ENCODE measurements around the gene ZNF410.

ZNF410 gene

DNA sequence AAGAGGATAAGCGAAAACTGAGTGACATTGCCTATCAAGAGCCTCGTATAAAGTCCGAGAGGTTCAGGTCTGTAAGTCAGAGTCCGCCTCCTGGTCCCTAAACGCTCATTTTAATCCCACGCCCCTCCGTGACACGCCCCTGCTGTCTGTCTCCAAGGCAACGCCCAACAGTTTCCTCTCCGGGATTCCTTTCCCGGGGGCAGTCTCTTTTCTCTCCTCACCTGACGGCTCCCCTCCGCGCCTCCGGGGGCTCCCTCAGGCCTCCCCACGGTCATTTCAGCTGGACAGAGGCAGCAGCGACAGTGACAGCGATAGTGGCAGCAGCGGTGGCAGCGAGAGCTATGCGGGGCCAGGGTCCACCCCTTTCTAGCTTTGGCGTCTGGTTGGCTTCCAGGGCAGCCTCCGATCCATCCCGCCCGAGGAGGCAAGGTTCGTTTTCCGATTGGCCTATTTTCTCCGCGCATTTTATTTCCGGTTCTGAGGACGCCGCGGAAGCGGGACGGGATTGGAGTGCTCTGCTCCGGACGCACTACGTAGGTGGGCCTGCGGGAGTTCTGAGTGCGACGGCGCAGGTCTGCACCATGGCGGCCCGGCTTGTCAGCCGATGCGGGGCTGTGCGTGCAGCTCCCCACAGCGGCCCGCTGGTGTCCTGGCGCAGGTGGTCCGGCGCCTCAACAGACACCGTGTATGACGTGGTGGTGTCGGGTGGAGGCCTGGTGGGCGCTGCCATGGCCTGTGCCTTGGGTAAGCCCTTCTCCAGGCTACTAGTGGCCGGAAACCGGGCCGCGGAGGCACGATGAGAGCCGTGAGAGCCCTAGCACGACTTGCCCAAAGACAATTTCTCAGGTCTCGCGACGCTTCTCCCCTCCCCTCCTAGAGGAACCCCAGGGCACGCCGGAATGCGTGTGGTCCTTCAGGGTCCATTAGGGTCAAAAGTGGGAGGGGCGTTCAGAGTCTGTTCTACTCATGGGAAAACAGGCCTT is 63.4 kb downstream of the ZNF410 start, which contains the start of the genes COQ6 and FAM161B:
Gene COQ6 (plus strand): TSS at position 551 of the 983 bp plus-strand sequence. CDS start 31 bp downstream, at position 582.
Gene FAM161B (minus strand): TSS at position 343 of the 983 bp plus-strand sequence. CDS start 68 bp downstream, at position 275.
- peak; percentile 93 for DNase-seq (ENCODE audit: low read depth)

DNA sequence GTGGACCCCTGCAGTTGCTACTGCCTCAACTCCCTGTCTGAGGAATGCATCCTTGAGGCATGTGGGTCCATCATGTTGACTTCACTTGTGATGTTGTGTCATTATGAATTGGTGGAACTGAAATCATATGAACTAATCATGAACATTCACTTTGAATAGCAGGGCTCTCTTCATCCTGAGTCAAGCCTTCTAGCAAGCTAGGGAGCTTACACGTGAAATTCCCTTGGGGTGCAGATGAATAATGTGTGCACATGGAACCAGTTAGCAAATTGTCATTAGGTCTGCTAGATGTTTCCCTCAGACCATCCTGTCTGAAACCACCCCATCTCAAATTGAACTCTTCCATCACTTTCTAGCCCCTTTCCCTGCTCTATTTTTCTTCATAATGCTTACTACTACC is 67.1 kb downstream of the ZNF410 start:
- no peak for DNase-seq (ENCODE audit: low read depth)

DNA sequence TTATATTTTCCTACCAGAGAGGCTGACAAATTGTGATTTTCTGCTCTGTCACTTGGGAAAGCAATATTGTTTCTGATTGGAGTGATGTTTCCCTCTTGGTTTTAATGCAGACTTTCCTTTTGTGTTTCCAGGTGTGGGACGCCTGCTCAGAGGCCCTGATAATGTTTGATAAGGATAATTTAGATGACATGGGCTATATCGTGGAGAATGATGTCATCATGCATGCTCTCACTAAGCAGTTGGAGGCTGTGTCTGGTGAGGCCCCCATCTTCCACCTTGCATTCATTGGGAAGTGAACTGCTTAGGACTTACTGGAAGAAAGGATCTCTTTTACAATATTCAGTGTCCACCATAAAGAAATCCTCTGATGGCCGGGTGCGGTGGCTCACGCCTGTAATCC is 69.0 kb downstream of the ZNF410 start:
- no peak for DNase-seq (ENCODE audit: low read depth)

DNA sequence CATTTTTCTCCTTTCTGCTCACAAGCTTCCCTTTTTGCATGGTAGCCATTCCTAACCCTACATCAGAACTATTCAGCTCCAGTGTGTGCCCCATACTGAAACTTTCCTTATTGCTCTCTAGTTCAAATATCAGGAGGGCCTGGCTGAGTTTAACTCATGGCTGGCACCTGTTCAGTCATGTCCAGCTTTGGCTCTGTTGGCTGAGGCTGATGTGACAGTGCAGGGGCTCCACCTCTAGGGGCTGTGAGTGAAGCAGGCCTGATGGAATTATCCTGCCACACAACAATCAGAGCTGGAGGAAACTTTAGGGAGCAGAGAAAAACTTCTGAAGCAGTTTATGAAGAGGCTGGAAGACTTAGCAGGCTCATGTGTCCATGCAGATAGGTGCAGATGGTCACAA is 71.9 kb downstream of the ZNF410 start:
- DNase-seq (ENCODE audit: low read depth): no peak

DNA sequence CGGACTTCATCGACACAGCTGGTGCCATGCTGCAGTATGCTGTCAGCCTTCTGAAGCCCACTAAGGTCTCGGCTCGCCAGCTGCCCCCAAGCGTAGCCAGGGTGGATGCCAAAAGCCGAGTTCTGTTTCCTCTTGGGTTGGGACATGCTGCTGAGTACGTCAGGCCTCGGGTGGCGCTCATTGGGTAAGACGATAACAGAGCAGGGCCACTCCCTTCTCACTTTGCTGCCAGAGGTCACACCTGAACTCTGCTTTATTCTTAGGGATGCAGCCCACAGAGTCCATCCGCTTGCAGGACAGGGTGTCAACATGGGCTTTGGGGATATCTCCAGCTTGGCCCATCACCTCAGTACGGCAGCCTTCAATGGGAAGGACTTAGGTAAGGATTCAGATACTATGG is 74.5 kb downstream of the ZNF410 start:
- DNase-seq (ENCODE audit: low read depth): no peak

DNA sequence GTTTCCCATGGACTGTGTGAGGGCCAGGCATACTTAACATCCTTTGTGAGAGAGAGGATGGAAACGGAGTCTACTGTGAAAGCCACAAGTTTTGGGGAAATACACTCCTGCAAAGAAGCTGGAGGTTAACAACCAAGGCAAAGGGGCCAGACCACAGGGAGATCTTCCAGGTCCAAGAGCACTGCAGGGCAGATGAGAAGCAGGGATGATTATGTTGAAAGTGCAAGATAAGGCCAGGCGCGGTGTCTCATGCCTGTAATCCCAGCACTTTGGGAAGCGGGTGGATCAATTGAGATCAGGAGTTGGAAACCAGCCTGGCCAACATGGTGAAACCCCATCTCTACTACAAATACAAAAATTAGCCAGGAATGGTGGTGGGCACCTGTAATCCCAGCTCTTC is 78.6 kb downstream of the ZNF410 start:
- no peak for DNase-seq (ENCODE audit: low read depth)

DNA sequence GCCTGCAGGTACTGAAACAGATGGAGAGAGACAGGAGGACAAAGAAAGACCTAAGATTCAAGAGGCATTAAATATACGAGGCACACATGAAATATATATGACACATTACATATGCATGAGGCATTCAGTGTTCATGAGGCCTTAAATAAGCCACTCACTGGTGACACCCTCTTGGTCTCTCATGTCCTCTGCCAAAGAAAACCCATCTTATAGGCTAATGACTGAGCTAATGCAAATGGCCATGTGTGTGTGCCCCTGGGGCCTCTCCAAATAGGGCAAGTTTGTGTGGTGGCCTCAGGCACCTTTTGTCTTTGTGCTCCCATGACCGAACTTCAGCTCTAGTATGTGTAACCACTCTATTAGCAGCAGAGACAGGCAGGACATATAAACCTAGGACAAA is 82.2 kb downstream of the ZNF410 start:
- no peak for DNase-seq (ENCODE audit: low read depth)

DNA sequence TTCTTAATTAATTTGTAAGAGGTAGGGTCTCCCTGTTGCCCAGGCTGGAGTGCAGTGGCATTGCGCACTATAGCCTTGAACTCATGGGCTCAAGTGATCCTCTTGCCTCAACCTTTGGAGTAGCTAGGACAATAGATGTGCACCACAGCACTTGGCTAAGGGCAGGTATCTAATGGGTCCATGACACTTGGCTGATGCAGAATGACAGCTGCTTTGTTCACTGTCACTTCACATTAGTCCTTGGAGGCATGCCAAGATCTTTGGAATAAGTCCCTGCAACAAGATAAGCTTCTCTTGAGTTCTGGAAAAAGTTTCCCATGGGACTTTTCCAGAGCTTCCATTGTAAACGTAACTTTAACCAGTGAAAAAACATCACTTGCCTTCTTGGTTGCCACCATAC is 86.8 kb downstream of the ZNF410 start:
- DNase-seq (ENCODE audit: low read depth): no peak

DNA sequence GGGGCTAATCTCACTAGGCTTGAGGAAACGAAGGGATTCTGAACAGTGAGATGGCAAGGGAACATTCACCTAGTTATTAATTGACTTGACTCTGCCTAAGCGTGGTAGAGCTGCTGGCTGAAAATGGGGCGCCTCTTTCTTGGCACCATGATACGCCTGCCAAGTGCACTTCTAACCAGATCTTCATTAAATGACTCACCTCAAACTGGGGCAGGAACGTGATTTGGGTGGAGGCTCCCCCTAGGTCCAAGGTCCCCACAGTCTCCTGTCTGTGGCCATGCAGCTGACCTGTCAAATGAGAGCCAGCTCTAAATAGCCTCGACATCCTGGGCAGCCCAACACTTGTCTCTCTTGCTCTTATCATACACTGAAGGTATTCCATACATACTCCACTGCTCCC is 89.5 kb downstream of the ZNF410 start:
- DNase-seq (ENCODE audit: low read depth): no peak

DNA sequence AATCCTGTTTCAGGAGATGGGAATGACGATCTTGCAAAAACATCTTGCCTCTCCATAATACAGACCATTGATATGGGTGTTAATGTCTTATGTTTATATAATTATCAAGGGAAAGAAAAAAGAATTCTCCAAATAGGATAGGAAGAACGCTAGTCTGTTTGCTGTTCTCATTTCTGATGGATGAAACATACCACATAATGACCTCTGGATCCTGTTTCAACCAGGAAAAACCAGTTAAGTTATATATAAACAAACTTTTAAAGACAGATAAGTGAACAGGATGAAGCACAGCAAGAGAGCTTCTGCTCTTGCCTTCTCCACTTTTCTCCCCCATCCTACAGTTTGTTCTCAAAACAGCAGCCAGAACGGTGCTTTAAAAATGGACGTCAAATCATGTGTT is 91.2 kb downstream of the ZNF410 start:
- no peak for DNase-seq (ENCODE audit: low read depth)
